Tibial artery (tissue), 4 donors: ENCODE measurements around the gene KMT5B.

Experiments
- DNase-seq, 2 donors: peaks; one replicate each; pipeline ENCODE4 v3.0.0-alpha.2; 2019
- H3K27ac ChIP-seq, 2 donors: fragments of 200-600 bp; sonication (generic) in 1 of 2; 1 replicate in 1 of 2; 2 replicates in 1 of 2; pipeline ENCODE4 v1.5.1; 2018 to 2019; ENCODE audit warnings: mild to moderate bottlenecking in 1 of 2
- H3K27me3 ChIP-seq, 2 donors: fragments of 200-600 bp; sonication (generic) in 1 of 2; one replicate each; pipeline versions ENCODE4 v1.5.1 to v1.6.0; 2016 to 2019
- H3K36me3 ChIP-seq, 3 donors: fragments of 200-600 bp; sonication (generic) in 2 of 3; one replicate each; pipeline ENCODE4 v1.5.1; 2016 to 2019; ENCODE audit warnings: mild to moderate bottlenecking in 2 of 3
- H3K4me1 ChIP-seq, 4 donors: fragments of 200-600 bp; sonication (generic) in 2 of 4; 1 replicate in 3 of 4; 2 replicates in 1 of 4; pipeline ENCODE4 v1.5.1; 2016 to 2019
- H3K4me3 ChIP-seq, 2 donors: fragments of 200-600 bp; sonication (generic) in 1 of 2; 1 replicate in 1 of 2; 2 replicates in 1 of 2; pipeline ENCODE4 v1.5.1; 2018 to 2019; ENCODE audit warnings: mild to moderate bottlenecking in 2 of 2
- H3K9me3 ChIP-seq, 3 donors: fragments of 200-600 bp; sonication (generic) in 1 of 3; one replicate each; pipeline ENCODE4 v1.5.1; 2016 to 2019
- CTCF ChIP-seq, 2 experiments: fragments of 200-600 bp in 1 of 2; fragments of 450-650 bp in 1 of 2; IDR thresholded peaks; one replicate each; pipeline ENCODE4 v1.5.1; 2017 to 2019; ENCODE audit warnings: antibody characterized with exemption in 2 of 2, mild to moderate bottlenecking in 1 of 2, moderate library complexity in 1 of 2
- intact Hi-C: fragments of 100-400 bp; cut with DNase I; formaldehyde crosslinking; loops from one replicate; pipeline ENCODE4 v1.15.0; 2023; ENCODE audit warnings: low total_unique reads

The KMT5B gene

GRCh38 chr11:68211546-68211945 lies 1.6 kb downstream of the KMT5B start:
- peaks cover 0 to 58% (median 36%) of the 10 kb centered on the region in 4 donors for H3K4me1 ChIP-seq
- H3K27me3 ChIP-seq: no peaks in the 10 kb centered on the region
- peak overlapping the region in 1 of 2 donors; percentile 97 for H3K27ac ChIP-seq
- intact Hi-C loops: loop anchor here (5.0 to 10.0 kb wide), 3 partner anchors 83 to 204 kb away; no protein-coding TSS in a partner anchor
- H3K36me3 ChIP-seq: no peaks in the 10 kb centered on the region
- H3K9me3 ChIP-seq: no peaks in the 10 kb centered on the region
- peak overlapping the region; percentile 67 to 95 for H3K4me3 ChIP-seq
- DNase-seq: no peak
- TF ChIP-seq CTCF (IDR thresholded peaks at IDR 0.05): no peak

GRCh38 chr11:68206211-68206610 lies 6.9 kb downstream of the KMT5B start:
- H3K4me1 ChIP-seq: peaks cover 0 to 73% (median 33%) of the 10 kb centered on the region in 4 donors
- H3K9me3 ChIP-seq: no peaks in the 10 kb centered on the region
- DNase-seq: no peak
- intact Hi-C loops: loop anchor here (5.0 kb wide), 1 partner anchor 241 kb away; no protein-coding TSS in a partner anchor
- no peak overlapping the region for H3K4me3 ChIP-seq
- no peaks in the 10 kb centered on the region for H3K36me3 ChIP-seq
- H3K27ac ChIP-seq: no peak overlapping the region
- no peaks in the 10 kb centered on the region for H3K27me3 ChIP-seq
- peak; percentile 77 to 81 for TF ChIP-seq CTCF (IDR thresholded peaks at IDR 0.05)

- intact Hi-C loops: no loop called here
Measured at GRCh38 chr11:68204402-68204801, 8.7 kb downstream of the KMT5B start.

GRCh38 chr11:68202165-68202564 lies 10.9 kb downstream of the KMT5B start:
- no peak for DNase-seq
- peaks cover 0 to 76% (median 33%) of the 10 kb centered on the region in 4 donors for H3K4me1 ChIP-seq
- no peaks in the 10 kb centered on the region for H3K27me3 ChIP-seq
- H3K9me3 ChIP-seq: no peaks in the 10 kb centered on the region
- intact Hi-C loops: no loop called here
- H3K27ac ChIP-seq: no peak overlapping the region
- TF ChIP-seq CTCF (IDR thresholded peaks at IDR 0.05): no peak
- no peak overlapping the region for H3K4me3 ChIP-seq
- no peaks in the 10 kb centered on the region for H3K36me3 ChIP-seq

More at GRCh38 chr11:68204402-68204801, 8.7 kb downstream of the KMT5B start:
- DNase-seq: no peak
- Histone ChIP-seq H3K27me3 (no peaks in the 10 kb centered on the region), H3K4me3 (no peak overlapping the region), H3K9me3 (no peaks in the 10 kb centered on the region), H3K27ac (no peak overlapping the region), H3K36me3 (no peaks in the 10 kb centered on the region), H3K4me1 (peaks cover 0 to 73% (median 33%) of the 10 kb centered on the region in 4 donors)
- TF ChIP-seq CTCF (IDR thresholded peaks at IDR 0.05): no peak

- Histone ChIP-seq H3K4me3 (no peak overlapping the region), H3K36me3 (no peaks in the 10 kb centered on the region), H3K9me3 (no peaks in the 10 kb centered on the region), H3K4me1 (peaks cover 0 to 71% (median 31%) of the 10 kb centered on the region in 4 donors), H3K27ac (no peak overlapping the region), H3K27me3 (no peaks in the 10 kb centered on the region)
- TF ChIP-seq CTCF (IDR thresholded peaks at IDR 0.05): no peak
- intact Hi-C loops: no loop called here
- DNase-seq: no peak
Measured at GRCh38 chr11:68201492-68201891, 11.6 kb downstream of the KMT5B start.

GRCh38 chr11:68200639-68201038 lies 12.5 kb downstream of the KMT5B start:
- no peak for TF ChIP-seq CTCF (IDR thresholded peaks at IDR 0.05)
- H3K27ac ChIP-seq: peak overlapping the region in 1 of 2 donors; percentile 1
- no peak for DNase-seq
- no peaks in the 10 kb centered on the region for H3K27me3 ChIP-seq
- no peaks in the 10 kb centered on the region for H3K36me3 ChIP-seq
- H3K4me3 ChIP-seq: no peak overlapping the region
- intact Hi-C loops: no loop called here
- no peaks in the 10 kb centered on the region for H3K9me3 ChIP-seq
- H3K4me1 ChIP-seq: peaks cover 0 to 63% (median 28%) of the 10 kb centered on the region in 4 donors
